Small intestine (tissue), 16 donors: ENCODE data around the gene SYTL2. TPM values are rescaled to one million over a fixed set of nuclear protein-coding genes. Genes with fewer than 3 reads are reported as not detected.
A peak's percentile ranks its signal among the peaks of the same experiment; 100 is the strongest.
"Not testable (repeated sequence)": the region's sequence is repeated elsewhere in the genome, so short reads cannot be mapped to it uniquely, and the experiment has no call there.

Source experiments
- DNase-seq, 2 donors: peaks; one replicate each; pipeline versions ENCODE4 v3.0.0 to v3.0.0-alpha.2; 2013
- FAIRE-seq: peaks from 2 replicates; lab custom pipeline; 2012; peaks lifted over from hg19 to GRCh38; lab: Jason Lieb, UNC
- H3K27ac ChIP-seq, 3 donors: one replicate each; pipeline ENCODE4 v1.5.1; 2013; ENCODE audit warnings: low read length in 2 of 3, mild to moderate bottlenecking in 2 of 3, control low read depth in 1 of 3, inconsistent platforms in 1 of 3, low read depth in 1 of 3, moderate library complexity in 1 of 3
- H3K27me3 ChIP-seq, 3 donors: one replicate each; pipeline ENCODE4 v1.6.1; 2013; ENCODE audit warnings: low read length in 3 of 3, inconsistent platforms in 1 of 3; ENCODE audit not compliant: control insufficient read depth in 3 of 3, insufficient read depth in 3 of 3
- H3K36me3 ChIP-seq, 3 donors: one replicate each; pipeline ENCODE4 v1.6.1; 2013; ENCODE audit warnings: low read length in 3 of 3, inconsistent platforms in 1 of 3, low read depth in 1 of 3, mild to moderate bottlenecking in 1 of 3, moderate library complexity in 1 of 3; ENCODE audit not compliant: control insufficient read depth in 3 of 3, insufficient read depth in 2 of 3
- H3K4me1 ChIP-seq, 3 donors: one replicate each; pipeline ENCODE4 v1.6.1; 2013; ENCODE audit warnings: low read length in 2 of 3, inconsistent platforms in 1 of 3, low read depth in 1 of 3, mild to moderate bottlenecking in 1 of 3, moderate library complexity in 1 of 3; ENCODE audit not compliant: control insufficient read depth in 3 of 3, insufficient read depth in 2 of 3
- H3K4me3 ChIP-seq, 3 donors: one replicate each; pipeline ENCODE4 v1.5.1; 2013; ENCODE audit warnings: low read length in 3 of 3, control low read depth in 1 of 3, inconsistent platforms in 1 of 3, low read depth in 1 of 3, mild to moderate bottlenecking in 1 of 3, moderate library complexity in 1 of 3
- H3K9me3 ChIP-seq, 2 donors: one replicate each; pipeline ENCODE4 v1.6.1; 2013; ENCODE audit warnings: low read depth in 1 of 2, low read length in 1 of 2; ENCODE audit not compliant: control insufficient read depth in 2 of 2, insufficient read depth in 1 of 2
- WGBS, 3 donors: extraction: QIAGEN DNeasy Blood & Tissue Kit; methylation state at CpG; one replicate each; pipeline ENCODE4 v1.1.7; 2013; 5-methylcytosine and 5-hydroxymethylcytosine counted together
- long read RNA-seq, 10 donors: transcript quantifications; one replicate each; lab custom pipeline, GENCODE V29; 2026
- polyA plus RNA-seq, 4 donors: library from polyadenylated mRNA; stranded (reverse) in 3 of 4; unstranded in 1 of 4; fragments of 200-250 nt in 3 of 4; fragments of 120-200 nt in 1 of 4; gene quantifications; one replicate each; pipeline versions ENCODE4 v1.2.1 to v1.2.3, GENCODE V29; 2013
- donor health status: healthy with polysubstance abuse.
- donor health status: control.
- donor health status: control.
- donor health status: Bipolar disorder and iron deficiency.
- donor health status: healthy.

SYTL2 gene
- polyA plus RNA-seq = 10 to 100 TPM; 12.9 to 60.1 (median 16.0) TPM
- long read RNA-seq, donor 1, full-length matches to known transcripts = 9 of 9 reads
- long read RNA-seq, donor 1, partial matches to known transcripts = 0 of 9 reads
- long read RNA-seq, donor 1, other reads (novel, unspliced or antisense) = 0 of 9 reads
- long read RNA-seq, donor 2, partial matches to known transcripts = 0 of 2 reads
- long read RNA-seq, donor 2, other reads (novel, unspliced or antisense) = 0 of 2 reads
- long read RNA-seq, donor 3, partial matches to known transcripts = 0 of 3 reads
- long read RNA-seq, donor 3, other reads (novel, unspliced or antisense) = 0 of 3 reads
- long read RNA-seq, donor 4 = 0 reads
- long read RNA-seq, donor 5, full-length matches to known transcripts = 2 of 2 reads
- long read RNA-seq, donor 5, partial matches to known transcripts = 0 of 2 reads
- long read RNA-seq, donor 5, other reads (novel, unspliced or antisense) = 0 of 2 reads
- long read RNA-seq, donor 6, full-length matches to known transcripts = 3 of 3 reads
- long read RNA-seq, donor 6, partial matches to known transcripts = 0 of 3 reads
- long read RNA-seq, donor 6, other reads (novel, unspliced or antisense) = 0 of 3 reads
- long read RNA-seq, donor 7 = 0 reads
- long read RNA-seq, donor 8 = 0 reads
- long read RNA-seq, donor 9 = 0 reads
- long read RNA-seq, donor 10, full-length matches to known transcripts = 8 of 8 reads
- long read RNA-seq, donor 10, partial matches to known transcripts = 0 of 8 reads
- long read RNA-seq, donor 10, other reads (novel, unspliced or antisense) = 0 of 8 reads

- FAIRE-seq (no peak), DNase-seq (peak; percentile 87 to 88)
- Histone ChIP-seq H3K4me1 (peaks cover 4 to 36% (median 5%) of the 10 kb centered on the region in 3 donors), H3K27me3 (no peaks in the 10 kb centered on the region), H3K36me3 (no peaks in the 10 kb centered on the region), H3K9me3 (no peaks in the 10 kb centered on the region), H3K4me3 (peak within 1 kb of the TSS; percentile 62 to 69 (median 68)), H3K27ac (peak within 1 kb of the TSS; percentile 45 to 69 (median 67))
- 0 to 1% (median 1%) methylated on average over 50 to 72 of the region's 72 CpGs for WGBS, 3 donors
These were observed at the start of gene SYTL2 for GRCh38 chr11:85810871-85811611. SYTL2 (minus strand) TSS chr11:85811141; CDS start chr11:85757725, 53,416 bp downstream.

- not testable (repeated sequence) for H3K27ac ChIP-seq, FAIRE-seq, H3K4me1 ChIP-seq, H3K9me3 ChIP-seq, H3K27me3 ChIP-seq, H3K4me3 ChIP-seq, H3K36me3 ChIP-seq, DNase-seq
These were observed 48.6 kb upstream of the SYTL2 start for GRCh38 chr11:85859541-85859940.

- FAIRE-seq (no peak), DNase-seq (no peak)
- Histone ChIP-seq H3K9me3 (peaks cover 0 to 5% of the 10 kb centered on the region in 2 donors), H3K36me3 (no peaks in the 10 kb centered on the region), H3K27ac (no peak overlapping the region), H3K4me1 (peaks cover 0 to 5% (median 0%) of the 10 kb centered on the region in 3 donors), H3K4me3 (no peak overlapping the region), H3K27me3 (no peaks in the 10 kb centered on the region)
- 87 to 97% (median 94%) methylated on average over 10 of the region's 10 CpGs for WGBS, 3 donors
These were observed 46.2 kb upstream of the SYTL2 start for GRCh38 chr11:85857098-85857497.

GRCh38 chr11:85855341-85855656 is 44.4 kb upstream of the SYTL2 start, which contains the start of gene CCDC83:
CCDC83 (plus strand) TSS chr11:85855383; CDS start chr11:85865124, 9,741 bp downstream.
- FAIRE-seq = no peak
- no peak for DNase-seq

GRCh38 chr11:85854557-85855340 is 43.8 kb upstream of the SYTL2 start:
- H3K27ac ChIP-seq = peak overlapping the region; percentile 52 to 88 (median 75)
- WGBS, 3 donors = 1 to 2% (median 1%) methylated on average over 45 to 62 of the region's 62 CpGs
- peak overlapping the region; percentile 26 to 68 (median 47) for H3K4me3 ChIP-seq
- H3K36me3 ChIP-seq = no peaks in the 10 kb centered on the region
- DNase-seq = peak; percentile 85 to 96
- H3K4me1 ChIP-seq = peaks cover 0 to 5% (median 0%) of the 10 kb centered on the region in 3 donors
- no peaks in the 10 kb centered on the region for H3K27me3 ChIP-seq
- peaks cover 0 to 7% of the 10 kb centered on the region in 2 donors for H3K9me3 ChIP-seq
- FAIRE-seq = no peak

More at GRCh38 chr11:85855341-85855656, 44.4 kb upstream of the SYTL2 start, which contains the start of gene CCDC83:
- Histone ChIP-seq H3K27me3 (no peaks in the 10 kb centered on the region), H3K4me3 (peak within 1 kb of the TSS; percentile 26 to 68 (median 47)), H3K9me3 (peaks cover 0 to 7% of the 10 kb centered on the region in 2 donors), H3K4me1 (peaks cover 0 to 5% (median 0%) of the 10 kb centered on the region in 3 donors), H3K36me3 (no peaks in the 10 kb centered on the region), H3K27ac (peak within 1 kb of the TSS; percentile 52 to 88 (median 75))
- 46 to 50% (median 47%) methylated on average over 13 of the region's 13 CpGs for WGBS, 3 donors

GRCh38 chr11:85854212-85854556 is 43.2 kb upstream of the SYTL2 start:
- no peaks in the 10 kb centered on the region for H3K27me3 ChIP-seq
- peaks cover 0 to 5% (median 0%) of the 10 kb centered on the region in 3 donors for H3K4me1 ChIP-seq
- 30 to 51% (median 48%) methylated on average over 7 of the region's 7 CpGs for WGBS, 3 donors
- H3K4me3 ChIP-seq = peak overlapping the region; percentile 26 to 68 (median 47)
- no peak for DNase-seq
- peaks cover 0 to 7% of the 10 kb centered on the region in 2 donors for H3K9me3 ChIP-seq
- peak overlapping the region; percentile 52 to 88 (median 75) for H3K27ac ChIP-seq
- no peaks in the 10 kb centered on the region for H3K36me3 ChIP-seq
- FAIRE-seq = no peak

- H3K36me3 ChIP-seq, H3K9me3 ChIP-seq, H3K4me1 ChIP-seq, FAIRE-seq, H3K27ac ChIP-seq, DNase-seq, H3K4me3 ChIP-seq, H3K27me3 ChIP-seq: not testable (repeated sequence)
- 90 to 96% (median 94%) methylated on average over 5 to 6 of the region's 7 CpGs for WGBS, 3 donors
These were observed 42.6 kb upstream of the SYTL2 start for GRCh38 chr11:85853541-85853940.
